Suprapubic skin (tissue), 4 donors: Measurements from ENCODE around the gene PLA2G6. TPM values are rescaled to one million over a fixed set of nuclear protein-coding genes. Genes with fewer than 3 reads are reported as not detected.

Experiments
- DNase-seq, 2 donors: peaks; one replicate each; pipeline ENCODE4 v3.0.0-alpha.2; 2019; ENCODE audit warnings: low spot score in 2 of 2
- H3K27ac ChIP-seq: fragments of 200-600 bp; sonication (generic); one replicate; pipeline ENCODE4 v1.5.1; 2019
- H3K27me3 ChIP-seq: fragments of 200-600 bp; sonication (generic); one replicate; pipeline ENCODE4 v1.5.1; 2019
- H3K36me3 ChIP-seq: fragments of 200-600 bp; sonication (generic); one replicate; pipeline ENCODE4 v1.5.1; 2019
- H3K4me1 ChIP-seq: fragments of 200-600 bp; sonication (generic); one replicate; pipeline ENCODE4 v1.5.1; 2019
- H3K4me3 ChIP-seq: fragments of 200-600 bp; sonication (generic); one replicate; pipeline ENCODE4 v1.5.1; 2019; ENCODE audit warnings: mild to moderate bottlenecking
- H3K9me3 ChIP-seq: fragments of 200-600 bp; sonication (generic); one replicate; pipeline ENCODE4 v1.5.1; 2019
- EP300 ChIP-seq: sonication (generic); formaldehyde crosslinking; IDR thresholded peaks from one replicate; pipeline ENCODE4 v1.6.1; 2017; ENCODE audit warnings: antibody characterized with exemption
- POLR2A ChIP-seq, 2 donors: fragments of 450-650 bp; IDR thresholded peaks; one replicate each; pipeline ENCODE4 v1.6.1; 2017; ENCODE audit warnings: antibody characterized with exemption in 2 of 2, mild to moderate bottlenecking in 2 of 2, moderate library complexity in 2 of 2
- POLR2AphosphoS5 ChIP-seq, 3 donors: sonication (generic); formaldehyde crosslinking; IDR thresholded peaks; one replicate each; pipeline ENCODE4 v1.6.1; 2017; ENCODE audit warnings: antibody characterized with exemption in 3 of 3
- WGBS: methylation state at CpG from one replicate; pipeline ENCODE4 v1.1.5; 2018; 5-methylcytosine and 5-hydroxymethylcytosine counted together
- total RNA-seq, 4 donors: library from RNA; depleted of rRNA; stranded (reverse); fragments of >200 nt; gene quantifications; one replicate each; pipeline ENCODE4 v1.1.0, GENCODE V29; 2016
- TF ChIP-seq, protein P1 (sequence below), 2 donors: fragments of 200-600 bp in 1 of 2; fragments of 450-650 bp in 1 of 2; sonication (generic) in 1 of 2; IDR thresholded peaks; one replicate each; pipeline ENCODE4 v1.5.1; 2016 to 2019; ENCODE audit warnings: antibody characterized with exemption in 2 of 2, mild to moderate bottlenecking in 1 of 2, moderate library complexity in 1 of 2

The PLA2G6 gene
- total RNA-seq, 4 donors from 2014 or later, result 49.7 to 178 (median 92.9) TPM

DNA sequence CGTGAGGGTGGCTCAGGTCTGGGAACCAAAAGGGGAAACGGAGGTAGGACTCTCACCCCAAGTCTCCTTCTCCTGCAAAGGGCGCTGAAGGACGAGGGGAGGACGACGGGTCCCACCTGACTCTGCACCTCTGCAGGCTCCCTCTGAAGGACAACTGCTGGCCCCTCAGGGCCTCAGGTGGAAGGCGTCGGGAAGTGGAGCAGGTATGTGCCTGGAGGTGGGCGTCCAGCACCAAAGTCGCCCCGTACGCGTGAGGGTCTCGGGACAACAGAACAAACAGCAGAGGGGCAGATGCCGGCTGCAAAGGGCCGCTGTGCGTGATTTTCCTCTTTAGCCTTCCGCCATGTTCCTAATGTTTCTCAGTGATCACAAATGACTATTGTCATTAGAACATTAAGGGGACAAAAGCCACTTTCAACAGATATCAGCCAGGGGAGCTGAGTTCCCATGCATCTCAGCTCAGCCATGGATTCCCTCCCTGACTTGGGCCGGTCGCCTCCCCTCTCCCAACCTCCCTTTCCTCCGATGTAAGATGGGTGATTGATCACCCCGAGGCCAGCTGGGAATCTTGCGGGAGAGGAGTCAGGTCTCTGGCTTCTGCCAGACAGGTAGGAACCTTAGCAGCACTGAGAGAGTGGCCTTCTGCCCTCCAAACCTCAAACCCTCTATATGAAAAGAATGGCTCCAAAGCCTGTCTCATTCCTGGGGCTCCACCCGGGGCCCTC lies 98.5 kb downstream of the PLA2G6 start:
- TF ChIP-seq EP300 (no peak), POLR2AphosphoS5 (IDR thresholded peaks at IDR 0.05) (no peak)
- peak overlapping the region; percentile 53 for H3K4me3 ChIP-seq

DNA sequence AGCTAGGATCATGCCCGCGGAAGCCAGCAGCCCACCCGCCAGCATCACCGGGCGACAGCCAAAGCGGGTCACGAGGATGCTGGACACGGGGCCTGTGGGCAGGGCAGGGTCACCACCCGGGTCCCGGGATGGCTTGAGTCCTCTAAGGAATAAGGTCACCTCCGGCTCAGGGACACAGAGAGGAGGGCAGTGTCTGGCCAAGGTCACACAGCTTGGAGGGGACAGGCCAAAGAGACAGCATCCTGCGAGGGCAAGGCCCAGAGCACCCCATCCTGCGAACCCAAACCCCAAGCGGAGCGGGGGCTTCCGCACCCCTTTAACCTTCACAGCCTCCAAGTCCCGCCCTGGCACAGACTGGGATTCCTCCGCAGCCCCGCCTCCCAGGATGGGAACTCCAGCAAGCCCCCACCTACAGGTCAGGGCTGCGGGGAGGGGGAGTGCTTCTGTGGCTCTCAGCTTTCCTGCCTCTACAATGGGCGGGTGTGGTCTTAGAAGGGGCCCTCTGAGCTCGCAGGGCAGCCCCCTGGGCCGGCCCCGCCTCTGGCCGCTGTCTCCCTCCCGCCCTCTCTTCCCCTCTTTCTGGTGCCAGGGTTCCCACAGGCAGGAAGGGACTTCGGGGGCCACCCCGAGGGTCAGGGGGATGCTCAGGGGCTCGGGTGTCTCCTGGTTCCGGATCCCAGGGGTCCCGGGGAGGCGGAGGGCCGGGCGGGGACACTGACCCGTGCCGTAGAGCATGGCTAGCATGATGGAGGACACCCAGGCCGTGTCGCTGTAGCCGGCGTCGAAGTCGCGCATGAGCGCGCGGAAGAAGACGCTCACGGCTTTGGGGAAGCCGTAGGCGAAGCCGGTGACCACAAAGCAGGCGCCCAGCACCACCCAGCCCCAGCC lies 99.4 kb downstream of the PLA2G6 start:
- 43% methylated on average over 14 of the region's 52 CpGs for WGBS
- Histone ChIP-seq H3K27me3 (peaks cover 18% of the 10 kb centered on the region), H3K4me1 (peaks cover 28% of the 10 kb centered on the region), H3K36me3 (peaks cover 8% of the 10 kb centered on the region), H3K4me3 (peak overlapping the region; percentile 53), H3K27ac (peak overlapping the region; percentile 24), H3K9me3 (no peaks in the 10 kb centered on the region)
- DNase-seq, result peak in 1 of 2 donors; percentile 67
- TF ChIP-seq EP300 (no peak), POLR2AphosphoS5 (IDR thresholded peaks at IDR 0.05) (no peak), POLR2A (IDR thresholded peaks at IDR 0.05) (no peak)
- TF ChIP-seq, protein P1, sequence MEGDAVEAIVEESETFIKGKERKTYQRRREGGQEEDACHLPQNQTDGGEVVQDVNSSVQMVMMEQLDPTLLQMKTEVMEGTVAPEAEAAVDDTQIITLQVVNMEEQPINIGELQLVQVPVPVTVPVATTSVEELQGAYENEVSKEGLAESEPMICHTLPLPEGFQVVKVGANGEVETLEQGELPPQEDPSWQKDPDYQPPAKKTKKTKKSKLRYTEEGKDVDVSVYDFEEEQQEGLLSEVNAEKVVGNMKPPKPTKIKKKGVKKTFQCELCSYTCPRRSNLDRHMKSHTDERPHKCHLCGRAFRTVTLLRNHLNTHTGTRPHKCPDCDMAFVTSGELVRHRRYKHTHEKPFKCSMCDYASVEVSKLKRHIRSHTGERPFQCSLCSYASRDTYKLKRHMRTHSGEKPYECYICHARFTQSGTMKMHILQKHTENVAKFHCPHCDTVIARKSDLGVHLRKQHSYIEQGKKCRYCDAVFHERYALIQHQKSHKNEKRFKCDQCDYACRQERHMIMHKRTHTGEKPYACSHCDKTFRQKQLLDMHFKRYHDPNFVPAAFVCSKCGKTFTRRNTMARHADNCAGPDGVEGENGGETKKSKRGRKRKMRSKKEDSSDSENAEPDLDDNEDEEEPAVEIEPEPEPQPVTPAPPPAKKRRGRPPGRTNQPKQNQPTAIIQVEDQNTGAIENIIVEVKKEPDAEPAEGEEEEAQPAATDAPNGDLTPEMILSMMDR (IDR thresholded peaks at IDR 0.05), result no peak

More for the DNA sequence above, 98.5 kb downstream of the PLA2G6 start:
- DNase-seq, result peak in 1 of 2 donors; percentile 38
- Histone ChIP-seq H3K36me3 (peaks cover 8% of the 10 kb centered on the region), H3K4me1 (peaks cover 28% of the 10 kb centered on the region), H3K9me3 (no peaks in the 10 kb centered on the region), H3K27ac (no peak overlapping the region), H3K27me3 (peaks cover 21% of the 10 kb centered on the region)
- WGBS, result 84% methylated on average over 23 of the region's 24 CpGs

DNA sequence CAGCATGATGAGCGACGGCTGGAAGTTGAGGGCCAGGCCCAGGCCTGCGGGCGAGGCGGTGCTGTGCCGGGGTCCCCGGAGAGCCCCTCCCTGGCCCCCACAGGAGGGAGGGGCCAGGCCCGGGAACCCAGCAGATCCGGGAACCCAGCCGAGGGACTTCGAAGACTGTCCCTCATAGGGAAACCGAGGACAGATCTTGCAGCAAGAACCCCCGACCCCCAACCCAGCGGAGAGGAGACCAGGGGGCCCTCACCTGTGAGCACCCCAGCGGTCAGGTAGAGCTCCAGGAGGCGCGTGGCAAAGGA lies 100.0 kb downstream of the PLA2G6 start:
- peak overlapping the region; percentile 26 for H3K27ac ChIP-seq
- TF ChIP-seq, protein P1 (IDR thresholded peaks at IDR 0.05), result no peak
- TF ChIP-seq EP300, result no peak
- TF ChIP-seq POLR2AphosphoS5 (IDR thresholded peaks at IDR 0.05), result no peak
- peaks cover 18% of the 10 kb centered on the region for H3K27me3 ChIP-seq

DNA sequence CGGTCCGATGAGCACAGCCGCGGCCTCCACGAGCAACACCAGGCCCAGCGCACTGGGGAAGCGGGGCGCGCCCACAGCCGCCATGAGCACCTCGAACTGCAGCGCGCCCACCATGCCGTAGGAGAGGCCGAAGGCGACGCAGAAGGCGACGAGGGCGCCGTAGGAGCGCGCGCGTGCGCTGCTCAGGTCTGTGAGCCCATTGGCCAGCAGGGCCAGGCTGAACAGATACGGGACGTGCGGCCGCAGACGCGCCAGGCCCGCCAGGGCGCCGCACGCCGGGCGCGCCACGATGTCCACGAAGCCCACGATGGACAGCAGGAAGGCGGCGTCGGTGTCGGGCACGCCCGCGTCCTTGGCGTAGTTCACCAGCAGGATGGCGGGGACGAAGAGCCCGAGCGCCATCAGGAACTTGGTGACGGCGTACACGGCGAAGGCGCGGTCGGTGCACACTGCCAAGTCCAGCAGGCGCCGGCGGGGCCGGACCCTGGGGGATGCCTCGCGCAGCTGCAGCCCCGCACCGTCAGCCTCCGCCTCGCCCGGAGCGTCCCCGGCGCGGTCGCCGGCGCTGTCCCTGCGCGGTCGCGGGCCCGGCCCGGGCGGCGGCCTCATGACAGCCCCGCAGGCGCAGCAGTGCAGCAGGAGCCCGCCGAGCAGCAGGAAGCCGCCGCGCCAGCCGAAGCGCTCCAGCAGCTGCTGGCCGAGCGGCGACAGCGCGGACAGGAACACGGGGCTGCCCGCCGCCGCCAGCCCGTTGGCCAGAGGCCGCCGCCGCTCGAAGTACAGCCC lies 100.6 kb downstream of the PLA2G6 start:
- peaks cover 28% of the 10 kb centered on the region for H3K4me1 ChIP-seq
- H3K27me3 ChIP-seq, result peaks cover 18% of the 10 kb centered on the region
- peak overlapping the region; percentile 53 for H3K4me3 ChIP-seq
- WGBS, result 0% methylated on average over 29 of the region's 110 CpGs
- H3K9me3 ChIP-seq, result no peaks in the 10 kb centered on the region
- H3K36me3 ChIP-seq, result peaks cover 7% of the 10 kb centered on the region
- DNase-seq, result no peak
- peak overlapping the region; percentile 26 for H3K27ac ChIP-seq
- TF ChIP-seq EP300 (no peak), POLR2AphosphoS5 (IDR thresholded peaks at IDR 0.05) (peak in 1 of 3 donors; percentile 35)

More for the DNA sequence above, 100.0 kb downstream of the PLA2G6 start:
- no peaks in the 10 kb centered on the region for H3K9me3 ChIP-seq
- WGBS, result no CpG with 5 or more reads among the region's 17 CpGs
- peaks cover 28% of the 10 kb centered on the region for H3K4me1 ChIP-seq
- DNase-seq, result no peak
- H3K36me3 ChIP-seq, result peaks cover 8% of the 10 kb centered on the region
- peak overlapping the region; percentile 53 for H3K4me3 ChIP-seq

DNA sequence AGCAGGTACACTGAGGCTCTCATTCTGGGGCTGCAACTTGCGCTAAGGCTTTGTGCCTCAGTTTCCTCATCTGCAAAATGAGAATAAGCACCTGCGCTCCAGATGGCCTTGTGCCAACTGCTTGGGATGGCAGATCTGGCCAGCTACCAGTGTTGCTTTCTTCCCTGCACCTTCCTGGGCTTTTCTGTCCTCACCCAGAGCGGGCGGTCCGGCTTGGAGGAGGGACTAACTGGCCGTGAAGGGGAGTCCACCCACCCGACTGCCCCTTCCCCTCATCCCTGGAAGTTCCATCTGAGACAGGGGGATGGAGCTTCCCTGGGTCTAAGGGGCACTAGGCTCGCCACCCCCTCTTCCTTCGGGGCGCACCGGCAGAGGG lies 101.2 kb downstream of the PLA2G6 start:
- H3K4me3 ChIP-seq, result peak overlapping the region; percentile 53

More for the DNA sequence above, 101.2 kb downstream of the PLA2G6 start:
- Histone ChIP-seq H3K9me3 (no peaks in the 10 kb centered on the region), H3K4me1 (peaks cover 28% of the 10 kb centered on the region), H3K27ac (no peak overlapping the region), H3K36me3 (peaks cover 4% of the 10 kb centered on the region), H3K27me3 (peaks cover 18% of the 10 kb centered on the region)
- TF ChIP-seq POLR2AphosphoS5 (IDR thresholded peaks at IDR 0.05) (no peak), POLR2A (IDR thresholded peaks at IDR 0.05) (no peak), EP300 (no peak)
- TF ChIP-seq, protein P1 (IDR thresholded peaks at IDR 0.05), result no peak
- peak in 1 of 2 donors; percentile 49 for DNase-seq
- WGBS, result 58% methylated on average over 7 of the region's 11 CpGs
